Liver (tissue), 9 donors: Measurements from ENCODE around the gene DEFB115. TPM values are rescaled to one million over a fixed set of nuclear protein-coding genes. Genes with fewer than 3 reads are reported as not detected.
A peak's percentile ranks its signal among the peaks of the same experiment; 100 is the strongest.
"Not testable (repeated sequence)": the region's sequence is repeated elsewhere in the genome, so short reads cannot be mapped to it uniquely, and the experiment has no call there.

ENCODE experiments used
- DNase-seq: peaks from one replicate; pipeline ENCODE4 v3.0.0-alpha.2; 2017; ENCODE audit warnings: low spot score
- H3K27ac ChIP-seq, 2 donors: one replicate each; pipeline ENCODE4 v1.7.0; 2013; ENCODE audit warnings: inconsistent platforms in 2 of 2, low read length in 2 of 2, control low read depth in 1 of 2, low read depth in 1 of 2, mild to moderate bottlenecking in 1 of 2
- H3K27me3 ChIP-seq, 4 donors: one replicate each; pipeline versions ENCODE4 v1.6.1 to v1.7.0; 2013; ENCODE audit warnings: low read length in 3 of 4, inconsistent platforms in 1 of 4, mild to moderate bottlenecking in 1 of 4, moderate library complexity in 1 of 4; ENCODE audit not compliant: control insufficient read depth in 4 of 4, insufficient read depth in 4 of 4
- H3K36me3 ChIP-seq, 4 donors: one replicate each; pipeline versions ENCODE4 v1.6.1 to v1.7.0; 2013; ENCODE audit warnings: low read length in 3 of 4, mild to moderate bottlenecking in 3 of 4, low read depth in 1 of 4, moderate library complexity in 1 of 4; ENCODE audit not compliant: control insufficient read depth in 4 of 4, insufficient read depth in 3 of 4
- H3K4me1 ChIP-seq, 4 donors: one replicate each; pipeline versions ENCODE4 v1.6.1 to v1.7.0; 2013; ENCODE audit warnings: low read length in 3 of 4, mild to moderate bottlenecking in 3 of 4, moderate library complexity in 1 of 4; ENCODE audit not compliant: control insufficient read depth in 4 of 4, insufficient read depth in 4 of 4
- H3K4me3 ChIP-seq, 3 donors: one replicate each; pipeline versions ENCODE4 v1.6.1 to v1.7.0; 2013; ENCODE audit warnings: low read length in 3 of 3, control low read depth in 1 of 3, low read depth in 1 of 3, mild to moderate bottlenecking in 1 of 3
- H3K9ac ChIP-seq, 2 donors: one replicate each; pipeline ENCODE4 v1.7.0; 2013; ENCODE audit warnings: low read length in 2 of 2, mild to moderate bottlenecking in 2 of 2, moderate library complexity in 2 of 2, control low read depth in 1 of 2, low read depth in 1 of 2
- H3K9me3 ChIP-seq, 4 donors: one replicate each; pipeline versions ENCODE4 v1.6.1 to v1.7.0; 2013; ENCODE audit warnings: low read length in 3 of 4; ENCODE audit not compliant: control insufficient read depth in 4 of 4
- EGR1 ChIP-seq, 2 donors: IDR thresholded peaks; 2 replicates each; pipeline ENCODE4 v1.6.1; 2016 to 2018; ENCODE audit warnings: antibody characterized with exemption in 2 of 2, low read depth in 2 of 2
- GABPA ChIP-seq, 2 donors: IDR thresholded peaks in 1 of 2; conservative IDR thresholded peaks in 1 of 2; 2 replicates each; pipeline ENCODE4 v1.6.1; 2016; ENCODE audit warnings: antibody characterized with exemption in 2 of 2, mild to moderate bottlenecking in 1 of 2, moderate library complexity in 1 of 2
- HNF4A ChIP-seq, 2 donors: conservative IDR thresholded peaks; 2 replicates each; pipeline ENCODE4 v1.6.1; 2016; ENCODE audit warnings: antibody characterized with exemption in 2 of 2, mild to moderate bottlenecking in 2 of 2
- HNF4G ChIP-seq: IDR thresholded peaks from 2 replicates; pipeline ENCODE4 v1.6.1; 2016; ENCODE audit warnings: antibody characterized with exemption
- NR2F2 ChIP-seq: IDR thresholded peaks from 2 replicates; pipeline ENCODE4 v1.6.1; 2016; ENCODE audit warnings: antibody characterized with exemption
- RAD21 ChIP-seq, 2 donors: IDR thresholded peaks; 2 replicates each; pipeline ENCODE4 v1.6.1; 2016; ENCODE audit warnings: antibody characterized with exemption in 2 of 2, mild to moderate bottlenecking in 2 of 2
- RXRA ChIP-seq, 2 donors: IDR thresholded peaks; 2 replicates each; pipeline ENCODE4 v1.6.1; 2017 to 2018; ENCODE audit warnings: antibody characterized with exemption in 2 of 2, mild to moderate bottlenecking in 1 of 2
- WGBS: extraction: QIAGEN DNeasy Blood & Tissue Kit; methylation state at CpG from one replicate; pipeline ENCODE4 v1.1.7; 2013; 5-methylcytosine and 5-hydroxymethylcytosine counted together
- polyA plus RNA-seq, 2 donors: library from polyadenylated mRNA; stranded (reverse) in 1 of 2; unstranded in 1 of 2; fragments of 200-250 nt in 1 of 2; fragments of >200 nt in 1 of 2; fragmentation: Nextera tagmentation in 1 of 2; extraction: Ambion mirVana in 1 of 2; gene quantifications; one replicate each; pipeline versions ENCODE4 v1.2.1 to v1.2.3, GENCODE V29; 2013 to 2015
- total RNA-seq, 2 donors: library from RNA; depleted of rRNA; stranded (reverse); fragments of >200 nt; gene quantifications; one replicate each; pipeline ENCODE4 v1.2.3, GENCODE V29; 2014
- TF ChIP-seq, protein P1 (sequence below): fragments of 150-350 bp; IDR thresholded peaks from 2 replicates; pipeline ENCODE4 v1.5.1; 2017; ENCODE audit warnings: improper control_type of control experiment, low read depth, low read length; ENCODE audit not compliant: missing input control
- TF ChIP-seq, protein P2 (sequence below): IDR thresholded peaks from 2 replicates; pipeline ENCODE4 v1.6.1; 2016; ENCODE audit warnings: antibody characterized with exemption, mild to moderate bottlenecking
- TF ChIP-seq, protein P3 (sequence below): IDR thresholded peaks from 2 replicates; pipeline ENCODE4 v1.6.1; 2016; ENCODE audit warnings: antibody characterized with exemption
- donor health status: healthy.
- donor health status: healthy.
- donor health status: healthy.
- donor health status: healthy.
- donor health status: healthy.

The DEFB115 gene
- total and polyA plus RNA-seq, 4 donors, result not detected

DNA sequence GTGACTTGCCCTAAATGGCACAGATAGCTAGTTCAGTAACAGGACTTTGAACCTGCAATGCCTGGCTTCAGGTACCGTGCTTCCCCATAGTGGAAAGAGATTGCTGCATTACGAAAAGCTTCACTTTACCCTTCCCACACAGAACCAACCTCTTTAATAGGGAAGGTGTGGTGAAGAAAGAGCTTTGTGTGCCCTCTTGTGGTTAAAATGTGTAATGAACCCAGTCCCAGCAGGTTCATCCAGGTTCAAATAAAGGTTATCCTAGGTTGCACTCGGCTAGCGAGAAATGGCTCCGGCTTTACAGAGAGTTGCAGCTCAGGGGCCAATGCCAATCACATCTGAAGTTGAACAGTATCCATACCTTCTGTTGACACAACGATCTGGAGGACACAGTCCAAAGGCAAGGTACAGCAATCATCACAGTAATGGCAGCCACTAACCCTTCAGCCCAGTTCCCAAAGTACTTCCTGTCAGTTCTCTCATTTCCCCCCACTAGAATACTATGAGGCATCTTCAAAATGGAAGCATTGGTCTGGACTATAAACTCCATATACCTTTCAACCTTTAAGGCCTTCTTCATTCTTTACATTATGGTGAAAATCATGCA lies 3.0 kb downstream of the DEFB115 start:
- DNase-seq, result no peak
- Histone ChIP-seq H3K36me3 (no peaks in the 10 kb centered on the region), H3K27me3 (no peaks in the 10 kb centered on the region), H3K9me3 (no peaks in the 10 kb centered on the region), H3K4me1 (no peaks in the 10 kb centered on the region), H3K4me3 (no peak overlapping the region), H3K27ac (no peak overlapping the region), H3K9ac (no peak overlapping the region)
- WGBS, result 35% methylated on average over 6 of the region's 6 CpGs
- TF ChIP-seq RAD21 (IDR thresholded peaks at IDR 0.05), result peak; percentile 67 to 73
- TF ChIP-seq RXRA (IDR thresholded peaks at IDR 0.05), result peak; percentile 84 to 94
- TF ChIP-seq, protein P1, sequence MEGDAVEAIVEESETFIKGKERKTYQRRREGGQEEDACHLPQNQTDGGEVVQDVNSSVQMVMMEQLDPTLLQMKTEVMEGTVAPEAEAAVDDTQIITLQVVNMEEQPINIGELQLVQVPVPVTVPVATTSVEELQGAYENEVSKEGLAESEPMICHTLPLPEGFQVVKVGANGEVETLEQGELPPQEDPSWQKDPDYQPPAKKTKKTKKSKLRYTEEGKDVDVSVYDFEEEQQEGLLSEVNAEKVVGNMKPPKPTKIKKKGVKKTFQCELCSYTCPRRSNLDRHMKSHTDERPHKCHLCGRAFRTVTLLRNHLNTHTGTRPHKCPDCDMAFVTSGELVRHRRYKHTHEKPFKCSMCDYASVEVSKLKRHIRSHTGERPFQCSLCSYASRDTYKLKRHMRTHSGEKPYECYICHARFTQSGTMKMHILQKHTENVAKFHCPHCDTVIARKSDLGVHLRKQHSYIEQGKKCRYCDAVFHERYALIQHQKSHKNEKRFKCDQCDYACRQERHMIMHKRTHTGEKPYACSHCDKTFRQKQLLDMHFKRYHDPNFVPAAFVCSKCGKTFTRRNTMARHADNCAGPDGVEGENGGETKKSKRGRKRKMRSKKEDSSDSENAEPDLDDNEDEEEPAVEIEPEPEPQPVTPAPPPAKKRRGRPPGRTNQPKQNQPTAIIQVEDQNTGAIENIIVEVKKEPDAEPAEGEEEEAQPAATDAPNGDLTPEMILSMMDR, result peak; percentile 57
- TF ChIP-seq HNF4A (conservative IDR thresholded peaks at IDR 0.05), result no peak

DNA sequence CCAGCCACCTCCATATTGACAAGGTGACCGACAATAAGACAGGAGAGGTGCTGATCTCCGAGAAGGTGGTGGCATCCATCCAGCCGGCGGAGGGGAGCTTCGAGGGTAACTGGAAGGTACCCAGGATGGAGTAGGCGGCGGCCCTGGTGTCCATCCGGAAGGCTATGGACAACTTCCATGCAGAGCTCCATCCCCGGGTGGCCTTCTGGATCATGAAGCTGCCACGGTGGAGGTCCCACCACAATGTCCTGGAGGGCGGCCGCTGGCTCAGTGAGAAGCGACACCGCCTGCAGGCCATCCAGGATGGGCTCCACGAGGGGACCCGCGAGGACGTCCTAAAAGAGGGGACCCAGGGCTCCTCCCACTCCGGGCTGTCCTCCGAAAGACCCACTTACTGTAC lies 17.0 kb downstream of the DEFB115 start:
- TF ChIP-seq HNF4A (conservative IDR thresholded peaks at IDR 0.05), result no peak
- TF ChIP-seq HNF4G, result no peak
- TF ChIP-seq, protein P2, sequence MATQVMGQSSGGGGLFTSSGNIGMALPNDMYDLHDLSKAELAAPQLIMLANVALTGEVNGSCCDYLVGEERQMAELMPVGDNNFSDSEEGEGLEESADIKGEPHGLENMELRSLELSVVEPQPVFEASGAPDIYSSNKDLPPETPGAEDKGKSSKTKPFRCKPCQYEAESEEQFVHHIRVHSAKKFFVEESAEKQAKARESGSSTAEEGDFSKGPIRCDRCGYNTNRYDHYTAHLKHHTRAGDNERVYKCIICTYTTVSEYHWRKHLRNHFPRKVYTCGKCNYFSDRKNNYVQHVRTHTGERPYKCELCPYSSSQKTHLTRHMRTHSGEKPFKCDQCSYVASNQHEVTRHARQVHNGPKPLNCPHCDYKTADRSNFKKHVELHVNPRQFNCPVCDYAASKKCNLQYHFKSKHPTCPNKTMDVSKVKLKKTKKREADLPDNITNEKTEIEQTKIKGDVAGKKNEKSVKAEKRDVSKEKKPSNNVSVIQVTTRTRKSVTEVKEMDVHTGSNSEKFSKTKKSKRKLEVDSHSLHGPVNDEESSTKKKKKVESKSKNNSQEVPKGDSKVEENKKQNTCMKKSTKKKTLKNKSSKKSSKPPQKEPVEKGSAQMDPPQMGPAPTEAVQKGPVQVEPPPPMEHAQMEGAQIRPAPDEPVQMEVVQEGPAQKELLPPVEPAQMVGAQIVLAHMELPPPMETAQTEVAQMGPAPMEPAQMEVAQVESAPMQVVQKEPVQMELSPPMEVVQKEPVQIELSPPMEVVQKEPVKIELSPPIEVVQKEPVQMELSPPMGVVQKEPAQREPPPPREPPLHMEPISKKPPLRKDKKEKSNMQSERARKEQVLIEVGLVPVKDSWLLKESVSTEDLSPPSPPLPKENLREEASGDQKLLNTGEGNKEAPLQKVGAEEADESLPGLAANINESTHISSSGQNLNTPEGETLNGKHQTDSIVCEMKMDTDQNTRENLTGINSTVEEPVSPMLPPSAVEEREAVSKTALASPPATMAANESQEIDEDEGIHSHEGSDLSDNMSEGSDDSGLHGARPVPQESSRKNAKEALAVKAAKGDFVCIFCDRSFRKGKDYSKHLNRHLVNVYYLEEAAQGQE, result no peak
- TF ChIP-seq GABPA (IDR thresholded peaks at IDR 0.05 in 1 of 2, conservative IDR thresholded peaks at IDR 0.05 in 1 of 2), result no peak
- Histone ChIP-seq H3K27ac (no peak overlapping the region), H3K9me3 (peaks cover 6 to 16% (median 11%) of the 10 kb centered on the region in 4 donors), H3K27me3 (no peaks in the 10 kb centered on the region), H3K4me1 (no peaks in the 10 kb centered on the region), H3K36me3 (no peaks in the 10 kb centered on the region), H3K9ac (no peak overlapping the region), H3K4me3 (no peak overlapping the region)
- WGBS, result 78% methylated on average over 20 of the region's 20 CpGs
- no peak for DNase-seq

DNA sequence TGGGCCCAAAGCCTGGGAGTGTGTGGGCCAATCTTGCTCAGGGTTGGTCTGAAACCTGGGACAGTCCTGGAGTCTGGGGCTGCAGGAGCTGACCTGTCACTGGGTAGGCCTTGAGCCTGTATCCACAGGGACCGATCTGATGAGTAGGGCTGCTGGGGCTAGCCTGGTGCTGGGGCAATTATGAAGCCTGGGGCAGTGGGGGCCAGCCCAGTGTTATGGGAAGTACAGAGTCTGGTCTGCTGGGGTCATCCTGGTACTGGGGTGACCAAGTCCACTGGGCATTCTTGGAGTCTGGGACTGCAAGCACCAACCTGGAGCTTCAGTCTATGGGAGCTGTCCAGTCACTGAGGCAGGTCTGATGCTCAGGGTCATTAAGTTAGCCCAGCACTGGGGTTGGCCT lies 20.7 kb downstream of the DEFB115 start:
- H3K4me3 ChIP-seq, result no peak overlapping the region
- H3K9me3 ChIP-seq, result peaks cover 0 to 3% (median under 1%) of the 10 kb centered on the region in 4 donors
- no peak overlapping the region for H3K27ac ChIP-seq
- no peaks in the 10 kb centered on the region for H3K4me1 ChIP-seq
- 81% methylated on average over 1 of the region's 1 CpG for WGBS
- H3K36me3 ChIP-seq, result no peaks in the 10 kb centered on the region
- no peak for DNase-seq
- no peaks in the 10 kb centered on the region for H3K27me3 ChIP-seq
- no peak overlapping the region for H3K9ac ChIP-seq
- TF ChIP-seq GABPA (IDR thresholded peaks at IDR 0.05 in 1 of 2, conservative IDR thresholded peaks at IDR 0.05 in 1 of 2) (no peak), HNF4A (conservative IDR thresholded peaks at IDR 0.05) (no peak), NR2F2 (no peak), RXRA (IDR thresholded peaks at IDR 0.05) (no peak), EGR1 (IDR thresholded peaks at IDR 0.05; ENCODE audit: low read depth in 2 of 2) (no peak)
- TF ChIP-seq, protein P3, sequence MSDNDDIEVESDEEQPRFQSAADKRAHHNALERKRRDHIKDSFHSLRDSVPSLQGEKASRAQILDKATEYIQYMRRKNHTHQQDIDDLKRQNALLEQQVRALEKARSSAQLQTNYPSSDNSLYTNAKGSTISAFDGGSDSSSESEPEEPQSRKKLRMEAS, result no peak
- TF ChIP-seq, protein P2, result no peak

DNA sequence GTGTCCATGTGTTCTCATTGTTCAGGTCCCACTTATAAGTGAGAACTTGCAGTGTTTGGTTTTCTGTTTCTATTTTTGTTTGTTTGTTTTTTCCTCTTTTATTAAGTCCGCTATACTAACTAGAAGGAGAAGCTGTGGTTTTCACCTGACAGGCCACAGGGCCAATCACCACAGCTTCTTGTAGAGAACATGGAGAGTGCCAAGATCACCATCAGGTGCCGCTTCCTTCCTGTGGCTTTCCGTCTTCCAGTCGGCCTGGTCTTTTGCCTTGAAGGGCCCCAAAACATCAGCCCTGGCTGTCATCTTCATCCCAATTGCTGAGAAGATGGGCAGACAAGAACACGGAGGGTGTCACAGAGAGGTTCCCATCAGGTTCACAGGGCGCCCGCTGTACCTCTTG lies 27.5 kb downstream of the DEFB115 start:
- not testable (repeated sequence) for H3K36me3 ChIP-seq, DNase-seq, H3K27me3 ChIP-seq, H3K4me1 ChIP-seq, H3K9ac ChIP-seq, H3K4me3 ChIP-seq, H3K9me3 ChIP-seq, H3K27ac ChIP-seq
- WGBS, result 60% methylated on average over 7 of the region's 7 CpGs
